Epithelial cell of esophagus (primary cell): ENCODE measurements around the gene POLDIP2.

Source experiments
- DNase-seq: peaks from one replicate; pipeline ENCODE4 v3.0.0; 2010; ENCODE audit warnings: low read depth
- H3K4me3 ChIP-seq: 2 replicates; pipeline ENCODE4 v1.5.1; 2011; ENCODE audit warnings: mild to moderate bottlenecking, low read length, control low read depth
- TF ChIP-seq, protein P1 (sequence below): IDR thresholded peaks from 2 replicates; pipeline ENCODE4 v1.5.1; 2011; ENCODE audit warnings: low read depth, mild to moderate bottlenecking, low read length, control low read depth, inconsistent platforms; ENCODE audit not compliant: insufficient read depth; ENCODE audit errors: missing control alignments

POLDIP2 gene

GRCh38 chr17:28365487-28365886 is 8.2 kb upstream of the POLDIP2 start:
- no peak for DNase-seq
- TF ChIP-seq, protein P1, sequence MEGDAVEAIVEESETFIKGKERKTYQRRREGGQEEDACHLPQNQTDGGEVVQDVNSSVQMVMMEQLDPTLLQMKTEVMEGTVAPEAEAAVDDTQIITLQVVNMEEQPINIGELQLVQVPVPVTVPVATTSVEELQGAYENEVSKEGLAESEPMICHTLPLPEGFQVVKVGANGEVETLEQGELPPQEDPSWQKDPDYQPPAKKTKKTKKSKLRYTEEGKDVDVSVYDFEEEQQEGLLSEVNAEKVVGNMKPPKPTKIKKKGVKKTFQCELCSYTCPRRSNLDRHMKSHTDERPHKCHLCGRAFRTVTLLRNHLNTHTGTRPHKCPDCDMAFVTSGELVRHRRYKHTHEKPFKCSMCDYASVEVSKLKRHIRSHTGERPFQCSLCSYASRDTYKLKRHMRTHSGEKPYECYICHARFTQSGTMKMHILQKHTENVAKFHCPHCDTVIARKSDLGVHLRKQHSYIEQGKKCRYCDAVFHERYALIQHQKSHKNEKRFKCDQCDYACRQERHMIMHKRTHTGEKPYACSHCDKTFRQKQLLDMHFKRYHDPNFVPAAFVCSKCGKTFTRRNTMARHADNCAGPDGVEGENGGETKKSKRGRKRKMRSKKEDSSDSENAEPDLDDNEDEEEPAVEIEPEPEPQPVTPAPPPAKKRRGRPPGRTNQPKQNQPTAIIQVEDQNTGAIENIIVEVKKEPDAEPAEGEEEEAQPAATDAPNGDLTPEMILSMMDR, result no peak
- H3K4me3 ChIP-seq, result no peak overlapping the region

DNA sequence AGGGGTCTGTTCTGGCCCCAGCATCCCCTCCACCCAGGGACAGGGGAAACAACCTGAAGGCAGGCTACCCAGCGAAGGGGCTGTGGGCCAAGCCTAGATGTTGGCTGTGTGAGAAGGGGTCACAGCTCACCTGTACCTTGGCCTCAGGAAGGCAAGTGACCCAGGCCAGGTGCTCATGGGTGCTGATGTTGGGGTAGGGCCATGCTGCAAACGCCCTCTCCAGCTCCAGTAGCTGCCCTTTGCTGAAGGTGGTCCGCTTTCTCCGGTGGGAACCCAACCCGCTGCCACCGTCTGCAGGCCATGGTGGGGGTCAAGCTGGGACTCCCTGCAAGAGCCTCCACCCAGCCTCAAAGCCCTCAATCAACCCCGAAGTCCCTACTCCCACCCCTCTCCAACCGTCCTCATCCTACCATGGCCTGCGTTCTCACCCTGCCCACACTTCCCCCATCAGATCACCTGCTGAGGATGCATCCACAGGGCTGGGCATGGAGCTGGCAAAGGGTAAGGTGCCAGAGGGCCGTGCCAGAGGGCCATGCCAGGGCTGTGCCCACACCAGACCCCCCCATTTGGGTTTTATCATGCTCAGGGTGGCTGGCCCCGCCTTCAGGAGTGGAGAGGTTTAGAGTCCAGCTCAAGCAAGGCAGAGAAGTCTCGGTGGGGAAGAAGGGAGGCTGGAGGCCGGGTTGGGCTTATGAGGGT is 7.5 kb upstream of the POLDIP2 start, which contains the start of gene SEBOX:
Gene SEBOX, minus strand, starts transcription at position 535 of the 699 bp plus-strand sequence. Its CDS starts 48 bp downstream, at position 487.
- no peak for DNase-seq
- TF ChIP-seq, protein P1, result no peak
- H3K4me3 ChIP-seq, result no peak within 1 kb of the TSS

GRCh38 chr17:28363776-28364650 is 6.7 kb upstream of the POLDIP2 start:
- DNase-seq, result no peak
- TF ChIP-seq, protein P1, result no peak
- no peak overlapping the region for H3K4me3 ChIP-seq

DNA sequence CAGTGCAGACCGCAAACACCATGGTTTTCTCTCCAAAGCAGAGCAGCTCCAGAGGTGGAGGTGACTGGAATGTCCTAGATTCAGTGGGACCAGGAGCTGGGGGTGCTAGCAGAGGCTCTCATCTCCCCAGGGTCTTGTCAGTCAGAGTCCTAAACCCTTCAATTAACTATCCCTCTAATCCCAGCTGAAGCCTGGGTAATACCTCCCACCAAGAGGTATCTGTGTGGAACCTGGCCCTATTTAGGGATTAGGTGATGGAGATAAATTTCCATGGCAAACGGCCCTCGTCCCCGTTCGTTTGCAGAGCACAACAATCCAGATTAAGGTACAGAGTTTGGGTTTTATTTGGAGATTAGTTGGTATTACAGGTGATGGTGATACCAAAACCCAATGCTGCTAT is 5.9 kb upstream of the POLDIP2 start:
- TF ChIP-seq, protein P1, result no peak
- no peak overlapping the region for H3K4me3 ChIP-seq
- no peak for DNase-seq

GRCh38 chr17:28357901-28358197 is 522 bp upstream of the POLDIP2 start:
- no peak for DNase-seq
- peak overlapping the region; percentile 69 for H3K4me3 ChIP-seq
- TF ChIP-seq, protein P1, result no peak

DNA sequence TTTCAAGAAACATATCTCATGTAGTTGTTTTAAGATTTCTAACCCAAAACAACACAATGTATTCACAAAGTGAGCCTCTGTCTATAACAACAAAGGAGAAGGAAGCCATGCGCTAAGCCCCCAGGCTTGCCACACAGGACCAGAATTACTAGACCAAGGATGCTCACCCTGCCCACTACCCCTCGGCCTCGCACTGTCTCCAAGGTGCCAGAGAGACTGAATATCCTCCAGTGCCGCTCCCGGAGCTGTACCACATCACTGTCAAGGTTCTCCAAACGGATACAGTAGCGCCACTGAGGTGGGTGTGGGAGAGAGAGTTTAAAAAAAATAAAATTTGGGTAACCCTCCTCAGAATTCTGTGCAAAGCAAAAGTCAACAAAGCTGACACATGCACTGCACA is 7.1 kb downstream of the POLDIP2 start:
- TF ChIP-seq, protein P1, result no peak
- no peak for DNase-seq
- no peak overlapping the region for H3K4me3 ChIP-seq

DNA sequence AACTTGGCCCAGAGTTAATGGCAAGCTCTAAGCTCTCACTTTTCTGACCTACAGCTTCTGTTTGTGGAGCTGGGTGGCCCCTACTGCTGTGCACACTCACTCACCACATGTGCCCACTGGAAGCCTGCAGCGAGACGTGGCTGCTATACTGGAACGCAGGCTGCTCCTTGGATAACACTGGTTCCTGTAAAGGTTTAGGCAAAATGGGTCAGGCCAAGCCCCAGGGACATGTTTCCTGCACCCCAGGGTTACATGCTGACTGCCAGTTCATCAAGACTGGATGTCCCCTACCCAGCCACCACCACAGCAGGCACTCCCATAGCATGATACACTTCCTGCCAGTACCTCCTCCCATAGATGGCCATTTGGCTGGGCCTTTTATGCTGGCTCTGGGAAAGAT is 8.3 kb downstream of the POLDIP2 start:
- no peak overlapping the region for H3K4me3 ChIP-seq
- TF ChIP-seq, protein P1, result no peak
- DNase-seq, result no peak
